Astrocyte (in vitro differentiated cells and primary cell): Measurements from ENCODE around the gene PLAAT1. TPM values are rescaled to one million over a fixed set of nuclear protein-coding genes. Genes with fewer than 3 reads are reported as not detected.

Experiments used
- DNase-seq: peaks from one replicate; pipeline ENCODE4 v3.0.0-alpha.2; 2010; ENCODE audit warnings: low read depth
- FAIRE-seq: peaks from 2 replicates; lab custom pipeline; 2011; peaks lifted over from hg19 to GRCh38; lab: Jason Lieb, UNC
- H2AFZ ChIP-seq: 2 replicates; pipeline ENCODE4 v1.6.0; 2012; ENCODE audit warnings: low read depth, low read length, inconsistent platforms
- H3K27ac ChIP-seq: 2 replicates; pipeline ENCODE4 v1.5.1; 2011; ENCODE audit warnings: low read depth, low read length, inconsistent platforms
- H3K27me3 ChIP-seq: 2 replicates; pipeline ENCODE4 v1.6.0; 2011; ENCODE audit warnings: low read length, inconsistent platforms; ENCODE audit not compliant: insufficient read depth
- H3K36me3 ChIP-seq: 2 replicates; pipeline ENCODE4 v1.5.1; 2011; ENCODE audit warnings: low read length, inconsistent platforms; ENCODE audit not compliant: insufficient read depth
- H3K4me1 ChIP-seq: 2 replicates; pipeline ENCODE4 v1.5.1; 2011; ENCODE audit warnings: low read length, inconsistent platforms; ENCODE audit not compliant: insufficient read depth
- H3K4me2 ChIP-seq: 2 replicates; pipeline ENCODE4 v1.6.0; 2012; ENCODE audit warnings: low read length, inconsistent platforms
- H3K4me3 ChIP-seq: 2 replicates; pipeline ENCODE4 v1.5.1; 2011; ENCODE audit warnings: low read depth, mild to moderate bottlenecking, low read length, inconsistent platforms; ENCODE audit not compliant: insufficient read depth
- H3K79me2 ChIP-seq: 2 replicates; pipeline ENCODE4 v1.6.0; 2012; ENCODE audit warnings: mild to moderate bottlenecking, low read length, inconsistent platforms; ENCODE audit not compliant: insufficient read depth
- H3K9ac ChIP-seq: 2 replicates; pipeline ENCODE4 v1.6.0; 2012; ENCODE audit warnings: mild to moderate bottlenecking, low read length, inconsistent platforms
- H3K9me3 ChIP-seq: 2 replicates; pipeline ENCODE4 v1.5.1; 2012; ENCODE audit warnings: low read depth, mild to moderate bottlenecking, low read length, inconsistent platforms; ENCODE audit not compliant: insufficient read depth
- H4K20me1 ChIP-seq: 2 replicates; pipeline ENCODE4 v1.6.0; 2012; ENCODE audit warnings: low read length, inconsistent platforms; ENCODE audit not compliant: insufficient read depth
- H3K27ac Mint-ChIP-seq: one replicate; pipeline ENCODE4 v1.8.0; 2021; ENCODE audit warnings: mild to moderate bottlenecking, mixed read lengths; ENCODE audit not compliant: unreplicated experiment
- H3K27me3 Mint-ChIP-seq: one replicate; pipeline ENCODE4 v1.8.0; 2021; ENCODE audit warnings: low read depth, mixed read lengths; ENCODE audit not compliant: unreplicated experiment
- H3K36me3 Mint-ChIP-seq: one replicate; pipeline ENCODE4 v1.8.0; 2021; ENCODE audit warnings: low read depth, mixed read lengths; ENCODE audit not compliant: unreplicated experiment
- H3K4me1 Mint-ChIP-seq: one replicate; pipeline ENCODE4 v1.8.0; 2021; ENCODE audit warnings: low read depth, mixed read lengths; ENCODE audit not compliant: unreplicated experiment
- H3K4me3 Mint-ChIP-seq: one replicate; pipeline ENCODE4 v1.8.0; 2021; ENCODE audit warnings: mild to moderate bottlenecking, moderate library complexity, mixed read lengths; ENCODE audit not compliant: unreplicated experiment
- H3K9me3 Mint-ChIP-seq: one replicate; pipeline ENCODE4 v1.8.0; 2021; ENCODE audit warnings: mild to moderate bottlenecking, mixed read lengths; ENCODE audit not compliant: unreplicated experiment
- CTCF ChIP-seq: IDR thresholded peaks from 2 replicates; pipeline ENCODE4 v1.5.1; 2011; ENCODE audit warnings: low read depth, mild to moderate bottlenecking, inconsistent platforms, low read length, moderate library complexity; ENCODE audit not compliant: insufficient read depth
- EZH2 ChIP-seq: IDR thresholded peaks from 2 replicates; pipeline ENCODE4 v1.6.1; 2012; ENCODE audit warnings: mild to moderate bottlenecking, low read length, inconsistent platforms; ENCODE audit not compliant: insufficient read depth
- total RNA-seq: library from RNA; stranded (reverse); gene quantifications from 2 replicates; pipeline ENCODE4 v1.2.1, GENCODE V29; 2021

PLAAT1 gene
- total RNA-seq, 1 donor from 2014 or later, result 3.9 TPM

GRCh38 chr3:193241716-193242115, 694 bp downstream of the PLAAT1 start:
- Histone ChIP-seq H3K4me1 (peaks cover 13% of the 10 kb centered on the region), H3K4me2 (peak overlapping the region; percentile 94), H3K27me3 (no peaks in the 10 kb centered on the region), H3K9ac (peak overlapping the region; percentile 84), H4K20me1 (no peaks in the 10 kb centered on the region), H2AFZ (peak overlapping the region; percentile 96), H3K27ac (peak overlapping the region; percentile 60), H3K79me2 (no peaks in the 10 kb centered on the region), H3K4me3 (peak overlapping the region; percentile 76), H3K36me3 (no peaks in the 10 kb centered on the region), H3K9me3 (no peaks in the 10 kb centered on the region)
- peak overlapping the region; percentile 85 for H3K27ac Mint-ChIP-seq
- no peak for FAIRE-seq
- H3K27me3 Mint-ChIP-seq, result no peaks in the 10 kb centered on the region
- DNase-seq, result peak; percentile 16
- H3K4me3 Mint-ChIP-seq, result peak overlapping the region; percentile 88
- peaks cover 4% of the 10 kb centered on the region for H3K9me3 Mint-ChIP-seq
- TF ChIP-seq CTCF (no peak), EZH2 (no peak)
- H3K4me1 Mint-ChIP-seq, result peaks cover 6% of the 10 kb centered on the region
- H3K36me3 Mint-ChIP-seq, result no peaks in the 10 kb centered on the region

GRCh38 chr3:193243571-193243970, 2.5 kb downstream of the PLAAT1 start:
- no peaks in the 10 kb centered on the region for H4K20me1 ChIP-seq
- H3K27me3 ChIP-seq, result no peaks in the 10 kb centered on the region
- Mint-ChIP-seq H3K4me3 (no peak overlapping the region), H3K27ac (no peak overlapping the region), H3K9me3 (peaks cover 16% of the 10 kb centered on the region), H3K4me1 (peaks cover 6% of the 10 kb centered on the region), H3K36me3 (no peaks in the 10 kb centered on the region), H3K27me3 (no peaks in the 10 kb centered on the region)
- no peak for TF ChIP-seq EZH2
- TF ChIP-seq CTCF, result no peak
- H3K9me3 ChIP-seq, result no peaks in the 10 kb centered on the region
- no peak overlapping the region for H3K4me3 ChIP-seq
- H3K4me1 ChIP-seq, result peaks cover 13% of the 10 kb centered on the region
- H3K4me2 ChIP-seq, result no peak overlapping the region
- H3K79me2 ChIP-seq, result no peaks in the 10 kb centered on the region
- no peak overlapping the region for H3K9ac ChIP-seq
- DNase-seq (no peak), FAIRE-seq (no peak)
- no peak overlapping the region for H2AFZ ChIP-seq
- no peaks in the 10 kb centered on the region for H3K36me3 ChIP-seq
- no peak overlapping the region for H3K27ac ChIP-seq

- Mint-ChIP-seq H3K27me3 (no peaks in the 10 kb centered on the region), H3K4me1 (no peaks in the 10 kb centered on the region), H3K4me3 (no peak overlapping the region), H3K27ac (no peak overlapping the region), H3K9me3 (peaks cover 30% of the 10 kb centered on the region), H3K36me3 (peaks cover 7% of the 10 kb centered on the region)
- no peaks in the 10 kb centered on the region for H3K9me3 ChIP-seq
- no peak for FAIRE-seq
- no peak overlapping the region for H3K4me3 ChIP-seq
- H3K27me3 ChIP-seq, result no peaks in the 10 kb centered on the region
- H2AFZ ChIP-seq, result no peak overlapping the region
- no peaks in the 10 kb centered on the region for H3K79me2 ChIP-seq
- H3K4me1 ChIP-seq, result no peaks in the 10 kb centered on the region
- no peaks in the 10 kb centered on the region for H3K36me3 ChIP-seq
- H4K20me1 ChIP-seq, result no peaks in the 10 kb centered on the region
- H3K27ac ChIP-seq, result no peak overlapping the region
- DNase-seq, result no peak
- no peak overlapping the region for H3K9ac ChIP-seq
- TF ChIP-seq EZH2, result no peak
- no peak for TF ChIP-seq CTCF
- H3K4me2 ChIP-seq, result no peak overlapping the region
These were observed 7.9 kb downstream of the PLAAT1 start for GRCh38 chr3:193248848-193249468.
